Choroid plexus epithelial cell (primary cell): Measurements from ENCODE around the gene UNC5B.

Source experiments
- DNase-seq: peaks from one replicate; pipeline ENCODE4 v3.0.0-alpha.2; 2010; ENCODE audit warnings: low read depth
- H3K4me3 ChIP-seq: 2 replicates; pipeline ENCODE4 v1.5.1; 2011; ENCODE audit warnings: low read depth, mild to moderate bottlenecking, control low read depth, low read length, moderate library complexity
- CTCF ChIP-seq: conservative IDR thresholded peaks from 2 replicates; pipeline ENCODE4 v1.5.1; 2011; ENCODE audit warnings: low read depth, mild to moderate bottlenecking, control low read depth, inconsistent platforms, low read length, moderate library complexity

The UNC5B gene

GRCh38 chr10:71206911-71207310, 5.5 kb upstream of the UNC5B start:
- peak; percentile 22 for DNase-seq
- TF ChIP-seq CTCF = no peak
- H3K4me3 ChIP-seq = no peak overlapping the region

- no peak overlapping the region for H3K4me3 ChIP-seq
- no peak for TF ChIP-seq CTCF
- DNase-seq = no peak
These were observed 4.8 kb upstream of the UNC5B start for GRCh38 chr10:71207578-71207977.

- H3K4me3 ChIP-seq = no peak overlapping the region
- TF ChIP-seq CTCF = no peak
- DNase-seq = no peak
These were observed 3.0 kb upstream of the UNC5B start for GRCh38 chr10:71209352-71209715.

GRCh38 chr10:71209731-71210541, 2.4 kb upstream of the UNC5B start:
- TF ChIP-seq CTCF = no peak
- H3K4me3 ChIP-seq = no peak overlapping the region
- no peak for DNase-seq

GRCh38 chr10:71210542-71210871, 1.9 kb upstream of the UNC5B start:
- no peak overlapping the region for H3K4me3 ChIP-seq
- TF ChIP-seq CTCF = no peak
- no peak for DNase-seq

- DNase-seq = no peak
- no peak overlapping the region for H3K4me3 ChIP-seq
- no peak for TF ChIP-seq CTCF
These were observed 1.3 kb upstream of the UNC5B start for GRCh38 chr10:71211053-71211452.

GRCh38 chr10:71211775-71212317, 524 bp upstream of the UNC5B start:
- TF ChIP-seq CTCF = no peak
- DNase-seq = no peak
- peak overlapping the region; percentile 68 for H3K4me3 ChIP-seq
